SU-DHL-6 (cell line): ENCODE measurements around the gene PCNX3.

Experiments used
- H2AFZ ChIP-seq: fragments of 200-600 bp; sonication (generic); 2 replicates; pipeline ENCODE4 v1.6.1; 2014; ENCODE audit warnings: low read depth, mild to moderate bottlenecking, moderate library complexity, mixed read lengths, antibody characterized with exemption, low read length; ENCODE audit not compliant: severe bottlenecking
- H3F3A ChIP-seq: fragments of 200-600 bp; shearing (Covaris generic); 2 replicates; pipeline ENCODE4 v1.6.0; 2016; ENCODE audit warnings: antibody characterized with exemption, mild to moderate bottlenecking; ENCODE audit not compliant: insufficient read depth
- H3K27ac ChIP-seq: fragments of 200-600 bp; sonication (generic); 2 replicates; pipeline ENCODE4 v1.5.1; 2016; ENCODE audit warnings: low read depth, mild to moderate bottlenecking, low read length, moderate library complexity, mixed read lengths
- H3K27me3 ChIP-seq: fragments of 200-600 bp; sonication (generic), shearing (Covaris generic); 2 replicates; pipeline ENCODE4 v1.6.0; 2014; ENCODE audit warnings: mild to moderate bottlenecking, low read length
- H3K36me3 ChIP-seq: fragments of 200-600 bp; sonication (generic); 2 replicates; pipeline ENCODE4 v1.6.1; 2014; ENCODE audit warnings: mild to moderate bottlenecking, low read length, mixed read lengths
- H3K4me2 ChIP-seq: fragments of 300-600, 200-600 bp; shearing (Covaris generic), sonication (generic); 2 replicates; pipeline ENCODE4 v1.6.0; 2014; ENCODE audit warnings: low read length, low read depth, mild to moderate bottlenecking; ENCODE audit not compliant: poor library complexity, severe bottlenecking
- H3K4me3 ChIP-seq: fragments of 200-600 bp; sonication (generic); 2 replicates; pipeline ENCODE4 v1.5.1; 2014; ENCODE audit warnings: antibody characterized with exemption, low read length, mild to moderate bottlenecking, mixed read lengths; ENCODE audit not compliant: insufficient read depth, poor library complexity, severe bottlenecking
- H3K79me2 ChIP-seq: fragments of 200-600 bp; sonication (generic); 2 replicates; pipeline ENCODE4 v1.6.1; 2014; ENCODE audit warnings: mild to moderate bottlenecking, low read length, moderate library complexity; ENCODE audit not compliant: insufficient read depth
- H3K9ac ChIP-seq: fragments of 200-600 bp; sonication (generic); 2 replicates; pipeline ENCODE4 v1.7.0; 2014; ENCODE audit warnings: mild to moderate bottlenecking, low read length
- H3K9me2 ChIP-seq: fragments of 200-600 bp; sonication (generic); replicated peaks from 2 replicates; pipeline ENCODE4 v1.6.1; 2014; ENCODE audit warnings: low read length; ENCODE audit not compliant: insufficient read depth
- H3K9me3 ChIP-seq: fragments of 200-600 bp; sonication (generic); 2 replicates; pipeline ENCODE4 v1.6.1; 2014; ENCODE audit warnings: low read length, mixed read lengths; ENCODE audit not compliant: insufficient read depth
- H4K20me1 ChIP-seq: fragments of 200-600 bp; sonication (generic); 2 replicates; pipeline ENCODE4 v1.6.1; 2014; ENCODE audit warnings: low read depth, mild to moderate bottlenecking, antibody characterized with exemption, low read length, moderate library complexity, mixed read lengths
- CTCF ChIP-seq: fragments of 200-600 bp; sonication (generic); IDR thresholded peaks from one replicate; pipeline ENCODE4 v1.5.1; 2017; ENCODE audit warnings: antibody characterized with exemption, mild to moderate bottlenecking, low read length, moderate library complexity; ENCODE audit not compliant: insufficient read depth, poor library complexity, severe bottlenecking
- EZH2phosphoT487 ChIP-seq: fragments of 200-600 bp; sonication (generic), shearing (Covaris generic); conservative IDR thresholded peaks from 2 replicates; pipeline ENCODE4 v1.6.1; 2018; ENCODE audit warnings: mild to moderate bottlenecking, antibody characterized with exemption, low read length, moderate library complexity, mixed read lengths

The PCNX3 gene

GRCh38 chr11:65643971-65644370, 28.4 kb downstream of the PCNX3 start:
- H3K9ac ChIP-seq: no peak overlapping the region
- H4K20me1 ChIP-seq: no peaks in the 10 kb centered on the region
- H3K79me2 ChIP-seq: no peaks in the 10 kb centered on the region
- H3F3A ChIP-seq: peaks cover 10% of the 10 kb centered on the region
- H2AFZ ChIP-seq: no peak overlapping the region
- no peak overlapping the region for H3K4me2 ChIP-seq
- no peak overlapping the region for H3K27ac ChIP-seq
- H3K4me3 ChIP-seq: no peak overlapping the region
- no peaks in the 10 kb centered on the region for H3K36me3 ChIP-seq
- H3K27me3 ChIP-seq: no peaks in the 10 kb centered on the region
- no peaks in the 10 kb centered on the region for H3K9me3 ChIP-seq
- TF ChIP-seq CTCF: no peak
- no peak for TF ChIP-seq EZH2phosphoT487
- no peaks in the 10 kb centered on the region for H3K9me2 ChIP-seq

- H3K79me2 ChIP-seq: no peaks in the 10 kb centered on the region
- H3K4me3 ChIP-seq: no peak overlapping the region
- no peak overlapping the region for H3K9ac ChIP-seq
- TF ChIP-seq EZH2phosphoT487 (no peak), CTCF (no peak)
- H3K9me3 ChIP-seq: no peaks in the 10 kb centered on the region
- H2AFZ ChIP-seq: no peak overlapping the region
- no peak overlapping the region for H3K4me2 ChIP-seq
- no peaks in the 10 kb centered on the region for H3K9me2 ChIP-seq
- H3K36me3 ChIP-seq: no peaks in the 10 kb centered on the region
- H3F3A ChIP-seq: peaks cover 3% of the 10 kb centered on the region; the same call in 1 of the 2 replicates
- H4K20me1 ChIP-seq: no peaks in the 10 kb centered on the region
- no peaks in the 10 kb centered on the region for H3K27me3 ChIP-seq
- H3K27ac ChIP-seq: no peak overlapping the region
These were observed 29.3 kb downstream of the PCNX3 start for GRCh38 chr11:65644837-65645236.

- TF ChIP-seq EZH2phosphoT487: no peak
- TF ChIP-seq CTCF: no peak
- Histone ChIP-seq H3K27me3 (no peaks in the 10 kb centered on the region), H3K4me2 (no peak overlapping the region), H3K9me2 (no peaks in the 10 kb centered on the region), H3K9me3 (no peaks in the 10 kb centered on the region), H3K27ac (no peak overlapping the region), H3K36me3 (no peaks in the 10 kb centered on the region), H3K79me2 (no peaks in the 10 kb centered on the region), H3F3A (no peaks in the 10 kb centered on the region), H2AFZ (no peak overlapping the region), H3K9ac (no peak overlapping the region), H3K4me3 (no peak overlapping the region), H4K20me1 (no peaks in the 10 kb centered on the region)
These were observed 30.1 kb downstream of the PCNX3 start for GRCh38 chr11:65645710-65646109.
